MCF 10A (cell line): ENCODE measurements around the gene SLC22A17. TPM values are rescaled to one million over a fixed set of nuclear protein-coding genes. Genes with fewer than 3 reads are reported as not detected.

Experiments
- BruUV-seq: library from RNA; stranded (reverse); fragments of 400-500 nt; replicated peaks from 2 replicates; lab custom pipeline; 2021; lab: Mats Ljungman, UMichigan
- CTCF ChIA-PET: fragments of 300-600 bp; sonication (Branson Sonifier 250); formaldehyde crosslinking; extraction: SDS; loops from one replicate; lab custom pipeline; 2021; ENCODE audit warnings: antibody characterized with exemption, inconsistent platforms; lab: Yijun Ruan, JAX
- POLR2A ChIA-PET: fragments of 300-600, 350-650 bp; sonication (Branson Sonifier 250); formaldehyde crosslinking; extraction: SDS; loops from one replicate; lab custom pipeline; 2020; ENCODE audit warnings: antibody characterized with exemption, inconsistent platforms; lab: Yijun Ruan, JAX
- DNase-seq: peaks from one replicate; pipeline ENCODE4 v3.0.0-alpha.2; 2018; ENCODE audit not compliant: unreplicated experiment
- H3K27ac Mint-ChIP-seq: one replicate; pipeline ENCODE4 v1.8.0; 2022; ENCODE audit warnings: mild to moderate bottlenecking, low read depth, mixed read lengths; ENCODE audit not compliant: unreplicated experiment
- H3K27me3 Mint-ChIP-seq: one replicate; pipeline ENCODE4 v1.8.0; 2022; ENCODE audit warnings: mixed read lengths; ENCODE audit not compliant: insufficient read depth, unreplicated experiment
- H3K36me3 Mint-ChIP-seq: one replicate; pipeline ENCODE4 v1.8.0; 2022; ENCODE audit warnings: mild to moderate bottlenecking, moderate library complexity, mixed read lengths; ENCODE audit not compliant: insufficient read depth, unreplicated experiment
- H3K4me1 Mint-ChIP-seq: one replicate; pipeline ENCODE4 v1.8.0; 2022; ENCODE audit warnings: mixed read lengths; ENCODE audit not compliant: insufficient read depth, unreplicated experiment
- H3K4me3 Mint-ChIP-seq: one replicate; pipeline ENCODE4 v1.8.0; 2022; ENCODE audit warnings: mild to moderate bottlenecking, moderate library complexity, mixed read lengths; ENCODE audit not compliant: unreplicated experiment
- H3K9me3 Mint-ChIP-seq: one replicate; pipeline ENCODE4 v1.8.0; 2022; ENCODE audit warnings: mixed read lengths; ENCODE audit not compliant: unreplicated experiment
- CTCF ChIP-seq: fragments of 200-600 bp; IDR thresholded peaks from one replicate; pipeline ENCODE4 v1.8.0; 2022; ENCODE audit warnings: antibody characterized with exemption, mild to moderate bottlenecking; ENCODE audit not compliant: unreplicated experiment
- intact Hi-C: fragments of 100-400 bp; cut with micrococcal nuclease; formaldehyde crosslinking; loops from 2 replicates; pipeline ENCODE4 v1.14.1; 2022
- total RNA-seq: library from RNA; stranded (reverse); gene quantifications from 2 replicates; pipeline ENCODE4 v1.2.3, GENCODE V29; 2022

The SLC22A17 gene
- total RNA-seq, 1 experiment from 2014 or later: not detected

GRCh38 chr14:23377198-23377550 is 24.5 kb upstream of the SLC22A17 start:
- no peaks in the 10 kb centered on the region for H3K4me1 Mint-ChIP-seq
- TF ChIP-seq CTCF: no peak
- no peak for DNase-seq
- H3K4me3 Mint-ChIP-seq: no peak overlapping the region
- ChIA-PET CTCF (interaction anchor here (0.6 to 1.4 kb wide), 4 partner anchors 9 to 120 kb away, joined by 3 to 4 read pairs (median 3); no protein-coding TSS in a partner anchor), POLR2A (no interaction called here)
- no peaks in the 10 kb centered on the region for H3K36me3 Mint-ChIP-seq
- H3K27ac Mint-ChIP-seq: no peak overlapping the region
- no peaks in the 10 kb centered on the region for H3K9me3 Mint-ChIP-seq
- BruUV-seq: no TSS peak
- intact Hi-C loops: no loop called here
- H3K27me3 Mint-ChIP-seq: peaks cover 46% of the 10 kb centered on the region

GRCh38 chr14:23376482-23377197 is 24.0 kb upstream of the SLC22A17 start, which contains the start of gene CMTM5:
Gene CMTM5, plus strand, starts transcription at chr14:23377046. Its CDS starts 206 bp downstream, at chr14:23377252.
- no peaks in the 10 kb centered on the region for H3K9me3 Mint-ChIP-seq
- BruUV-seq: no TSS peak
- H3K36me3 Mint-ChIP-seq: no peaks in the 10 kb centered on the region
- no peaks in the 10 kb centered on the region for H3K4me1 Mint-ChIP-seq
- intact Hi-C loops: no loop called here
- H3K27me3 Mint-ChIP-seq: peaks cover 46% of the 10 kb centered on the region
- no peak within 1 kb of the TSS for H3K27ac Mint-ChIP-seq
- no peak for DNase-seq
- ChIA-PET POLR2A (no interaction called here), CTCF (interaction anchor here (0.6 to 1.4 kb wide), 8 partner anchors 9 to 1047 kb away, joined by 3 to 4 read pairs (median 3); no protein-coding TSS in a partner anchor)
- no peak for TF ChIP-seq CTCF
- no peak within 1 kb of the TSS for H3K4me3 Mint-ChIP-seq

GRCh38 chr14:23375527-23376251 is 23.0 kb upstream of the SLC22A17 start:
- ChIA-PET CTCF (interaction anchor here (0.6 to 1.7 kb wide), 9 partner anchors 10 to 1048 kb away, joined by 3 to 7 read pairs (median 3); no protein-coding TSS in a partner anchor), POLR2A (interaction anchor here (0.6 kb wide), 1 partner anchor 638 kb away, joined by 3 read pairs; no protein-coding TSS in a partner anchor)
- H3K9me3 Mint-ChIP-seq: no peaks in the 10 kb centered on the region
- H3K4me3 Mint-ChIP-seq: no peak overlapping the region
- intact Hi-C loops: no loop called here
- H3K4me1 Mint-ChIP-seq: no peaks in the 10 kb centered on the region
- no peak overlapping the region for H3K27ac Mint-ChIP-seq
- peaks cover 46% of the 10 kb centered on the region for H3K27me3 Mint-ChIP-seq
- no peaks in the 10 kb centered on the region for H3K36me3 Mint-ChIP-seq
- no peak for TF ChIP-seq CTCF
- DNase-seq: no peak
- no TSS peak for BruUV-seq

GRCh38 chr14:23373041-23373440 is 20.4 kb upstream of the SLC22A17 start:
- CTCF ChIA-PET: interaction anchor here (0.6 to 0.8 kb wide), 3 partner anchors 46 to 380 kb away, joined by 4 to 5 read pairs (median 5); no protein-coding TSS in a partner anchor
- POLR2A ChIA-PET: no interaction called here
- intact Hi-C loops: no loop called here
- Mint-ChIP-seq H3K9me3 (no peaks in the 10 kb centered on the region), H3K4me1 (no peaks in the 10 kb centered on the region), H3K27ac (no peak overlapping the region), H3K4me3 (no peak overlapping the region), H3K27me3 (peaks cover 33% of the 10 kb centered on the region), H3K36me3 (no peaks in the 10 kb centered on the region)
- DNase-seq: no peak
- no peak for TF ChIP-seq CTCF
- BruUV-seq: no TSS peak
